ENCODE results near the gene SMOC1.
"Not testable (repeated sequence)": the region's sequence is repeated elsewhere in the genome, so short reads cannot be mapped to it uniquely, and the experiment has no call there.

Gene SMOC1

GRCh38 chr14:69903046-69903445 lies 23.8 kb downstream of the SMOC1 start:
- not testable (repeated sequence) for DNase-seq

- no peak for DNase-seq
Measured at GRCh38 chr14:69904246-69904645, 25.0 kb downstream of the SMOC1 start.

- DNase-seq = no peak
Measured at GRCh38 chr14:69906201-69906600, 27.0 kb downstream of the SMOC1 start.

- no peak for DNase-seq
Measured at GRCh38 chr14:69909826-69910550, 30.8 kb downstream of the SMOC1 start.

- no peak for DNase-seq
Measured at GRCh38 chr14:69910871-69911270, 31.7 kb downstream of the SMOC1 start.

GRCh38 chr14:69913686-69914085 lies 34.5 kb downstream of the SMOC1 start:
- DNase-seq = no peak

GRCh38 chr14:69916396-69916795 lies 37.2 kb downstream of the SMOC1 start:
- no peak for DNase-seq

GRCh38 chr14:69917287-69917686 lies 38.1 kb downstream of the SMOC1 start:
- DNase-seq = no peak

GRCh38 chr14:69919815-69920214 lies 40.6 kb downstream of the SMOC1 start:
- no peak for DNase-seq

- DNase-seq = no peak
Measured at GRCh38 chr14:69921052-69921451, 41.8 kb downstream of the SMOC1 start.

GRCh38 chr14:69922198-69922597 lies 43.0 kb downstream of the SMOC1 start:
- DNase-seq = no peak

GRCh38 chr14:69924201-69924600 lies 45.0 kb downstream of the SMOC1 start:
- DNase-seq = no peak

- DNase-seq = no peak
Measured at GRCh38 chr14:69928111-69928523, 48.9 kb downstream of the SMOC1 start.

- DNase-seq = no peak
Measured at GRCh38 chr14:69930780-69931379, 51.7 kb downstream of the SMOC1 start.

- no peak for DNase-seq
Measured at GRCh38 chr14:69931960-69932359, 52.7 kb downstream of the SMOC1 start.

GRCh38 chr14:69932391-69932790 lies 53.2 kb downstream of the SMOC1 start:
- no peak for DNase-seq

GRCh38 chr14:69933623-69934275 lies 54.5 kb downstream of the SMOC1 start:
- no peak for DNase-seq

GRCh38 chr14:69937367-69938081 lies 58.3 kb downstream of the SMOC1 start:
- DNase-seq = no peak

GRCh38 chr14:69938751-69939150 lies 59.5 kb downstream of the SMOC1 start:
- no peak for DNase-seq

- no peak for DNase-seq
Measured at GRCh38 chr14:69941768-69942742, 62.8 kb downstream of the SMOC1 start.

- no peak for DNase-seq
Measured at GRCh38 chr14:69943084-69943780, 64.0 kb downstream of the SMOC1 start.

- DNase-seq = no peak
Measured at GRCh38 chr14:69945347-69945746, 66.1 kb downstream of the SMOC1 start.
